ENCODE measurements around the gene PRRT3. TPM values are rescaled to one million over a fixed set of nuclear protein-coding genes. Genes with fewer than 3 reads are reported as not detected.

Gene PRRT3
- total RNA-seq, 1 donor from 2014 or later: 0.47 TPM

GRCh38 chr3:9965200-9965875 lies 13.1 kb upstream of the PRRT3 start:
- Histone ChIP-seq H3K4me1 (no peaks in the 10 kb centered on the region), H3K9me3 (replicated peaks) (no peaks in the 10 kb centered on the region), H3K27ac (replicated peaks) (no peak overlapping the region), H3K27me3 (ENCODE audit: low read depth) (no peaks in the 10 kb centered on the region), H3K36me3 (peaks cover 93% of the 10 kb centered on the region), H3K4me3 (no peak overlapping the region)
- DNase-seq: no peak
- TF ChIP-seq, protein P1, sequence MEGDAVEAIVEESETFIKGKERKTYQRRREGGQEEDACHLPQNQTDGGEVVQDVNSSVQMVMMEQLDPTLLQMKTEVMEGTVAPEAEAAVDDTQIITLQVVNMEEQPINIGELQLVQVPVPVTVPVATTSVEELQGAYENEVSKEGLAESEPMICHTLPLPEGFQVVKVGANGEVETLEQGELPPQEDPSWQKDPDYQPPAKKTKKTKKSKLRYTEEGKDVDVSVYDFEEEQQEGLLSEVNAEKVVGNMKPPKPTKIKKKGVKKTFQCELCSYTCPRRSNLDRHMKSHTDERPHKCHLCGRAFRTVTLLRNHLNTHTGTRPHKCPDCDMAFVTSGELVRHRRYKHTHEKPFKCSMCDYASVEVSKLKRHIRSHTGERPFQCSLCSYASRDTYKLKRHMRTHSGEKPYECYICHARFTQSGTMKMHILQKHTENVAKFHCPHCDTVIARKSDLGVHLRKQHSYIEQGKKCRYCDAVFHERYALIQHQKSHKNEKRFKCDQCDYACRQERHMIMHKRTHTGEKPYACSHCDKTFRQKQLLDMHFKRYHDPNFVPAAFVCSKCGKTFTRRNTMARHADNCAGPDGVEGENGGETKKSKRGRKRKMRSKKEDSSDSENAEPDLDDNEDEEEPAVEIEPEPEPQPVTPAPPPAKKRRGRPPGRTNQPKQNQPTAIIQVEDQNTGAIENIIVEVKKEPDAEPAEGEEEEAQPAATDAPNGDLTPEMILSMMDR (IDR thresholded peaks at IDR 0.05; ENCODE audit: borderline replicate concordance): no peak
- intact Hi-C loops (cut with micrococcal nuclease): no loop called here

- Histone ChIP-seq H3K27ac (replicated peaks) (no peak overlapping the region), H3K9me3 (replicated peaks) (no peaks in the 10 kb centered on the region), H3K36me3 (peaks cover 13% of the 10 kb centered on the region), H3K4me3 (no peak overlapping the region), H3K4me1 (peaks cover 4% of the 10 kb centered on the region), H3K27me3 (ENCODE audit: low read depth) (no peaks in the 10 kb centered on the region)
- no peak for DNase-seq
- TF ChIP-seq, protein P1 (IDR thresholded peaks at IDR 0.05; ENCODE audit: borderline replicate concordance): no peak
- intact Hi-C loops (cut with micrococcal nuclease): no loop called here
Observed at GRCh38 chr3:9957214-9957613, 5.0 kb upstream of the PRRT3 start.

DNA sequence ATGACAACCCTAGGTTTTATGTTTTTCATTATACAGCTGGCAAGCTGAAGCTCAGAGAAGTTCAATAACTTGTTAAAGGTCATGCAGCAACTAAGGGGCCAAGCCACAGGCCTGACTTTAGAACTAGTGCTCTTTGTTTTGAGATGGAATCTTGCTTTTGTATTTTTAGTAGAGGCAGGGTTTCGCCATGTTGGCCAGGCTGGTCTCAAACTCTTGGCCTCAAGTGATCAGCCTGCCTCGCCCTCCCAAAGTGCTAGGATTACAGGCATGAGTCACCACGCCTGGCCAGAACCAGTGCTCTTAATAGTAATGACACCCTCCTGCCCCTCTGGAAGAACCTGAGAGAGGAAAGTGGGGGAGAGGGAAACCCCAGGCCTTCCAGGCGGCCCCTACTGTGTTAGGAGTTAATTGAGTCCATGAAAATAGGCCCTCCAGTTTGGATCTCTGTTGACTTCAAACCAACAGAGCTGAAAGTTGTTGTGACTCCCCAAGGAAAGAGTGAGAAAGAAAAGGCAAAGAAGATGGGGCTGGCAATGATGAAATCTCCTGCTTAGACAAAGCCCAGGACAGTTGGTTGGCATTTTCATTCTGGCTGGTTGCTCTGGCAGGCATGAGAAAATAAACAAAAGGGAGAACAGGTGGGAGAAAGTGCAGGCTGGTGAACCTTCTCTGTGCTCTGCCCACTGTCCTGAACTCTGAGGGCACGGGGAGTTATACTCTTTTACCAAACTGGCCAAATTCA lies 3.6 kb upstream of the PRRT3 start:
- no peaks in the 10 kb centered on the region for H3K9me3 ChIP-seq (replicated peaks)
- intact Hi-C loops (cut with micrococcal nuclease): no loop called here
- H3K27me3 ChIP-seq (ENCODE audit: low read depth): no peaks in the 10 kb centered on the region
- H3K4me1 ChIP-seq: peaks cover 11% of the 10 kb centered on the region
- H3K36me3 ChIP-seq: no peaks in the 10 kb centered on the region
- TF ChIP-seq, protein P1 (IDR thresholded peaks at IDR 0.05; ENCODE audit: borderline replicate concordance): no peak
- no peak overlapping the region for H3K4me3 ChIP-seq
- DNase-seq: no peak
- no peak overlapping the region for H3K27ac ChIP-seq (replicated peaks)

DNA sequence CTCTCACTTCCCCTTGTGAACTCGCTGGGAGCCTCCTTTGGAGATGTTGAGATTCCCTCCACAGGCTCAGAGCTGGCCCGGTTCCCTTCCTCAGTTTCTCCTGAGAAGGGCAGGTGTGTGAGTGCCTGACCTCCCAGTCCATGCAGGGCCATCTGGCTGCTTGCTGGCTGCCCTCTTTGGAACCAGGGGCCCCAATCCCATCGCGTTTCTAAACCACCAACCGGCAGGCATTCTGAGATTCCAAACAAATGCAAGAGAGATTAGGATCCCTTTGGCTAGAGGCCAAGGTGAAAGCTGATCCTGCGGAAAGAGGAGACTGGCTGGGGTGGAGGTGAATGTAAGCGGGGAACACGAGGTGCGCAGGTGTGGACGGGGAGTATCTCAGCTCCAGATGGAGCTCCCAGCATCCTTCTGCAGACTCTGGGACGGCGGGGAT lies 2.9 kb upstream of the PRRT3 start:
- Histone ChIP-seq H3K9me3 (replicated peaks) (no peaks in the 10 kb centered on the region), H3K27me3 (ENCODE audit: low read depth) (no peaks in the 10 kb centered on the region), H3K27ac (replicated peaks) (no peak overlapping the region), H3K4me3 (no peak overlapping the region), H3K4me1 (peaks cover 11% of the 10 kb centered on the region), H3K36me3 (no peaks in the 10 kb centered on the region)
- DNase-seq: no peak
- TF ChIP-seq, protein P1 (IDR thresholded peaks at IDR 0.05; ENCODE audit: borderline replicate concordance): no peak
- intact Hi-C loops (cut with micrococcal nuclease): no loop called here

GRCh38 chr3:9951598-9951961 lies 628 bp downstream of the PRRT3 start:
- H3K27ac ChIP-seq (replicated peaks): no peak overlapping the region

More at GRCh38 chr3:9951598-9951961, 628 bp downstream of the PRRT3 start:
- H3K4me1 ChIP-seq: peaks cover 27% of the 10 kb centered on the region
- DNase-seq: no peak
- no peaks in the 10 kb centered on the region for H3K36me3 ChIP-seq
- TF ChIP-seq, protein P1 (IDR thresholded peaks at IDR 0.05; ENCODE audit: borderline replicate concordance): no peak
- H3K9me3 ChIP-seq (replicated peaks): no peaks in the 10 kb centered on the region
- H3K27me3 ChIP-seq (ENCODE audit: low read depth): no peaks in the 10 kb centered on the region
- peak overlapping the region; percentile 69 for H3K4me3 ChIP-seq
- intact Hi-C loops (cut with micrococcal nuclease): no loop called here
